HG02852 (cell line): ENCODE results near the gene OR2T29.
"Not testable (repeated sequence)": the region's sequence is repeated elsewhere in the genome, so short reads cannot be mapped to it uniquely, and the experiment has no call there.

ENCODE experiments used
- ATAC-seq: cut with Tn5 transposase; IDR thresholded peaks from one replicate; pipeline ENCODE4 v1.9.1; 2021; ENCODE audit warnings: mild to moderate bottlenecking, moderate library complexity; ENCODE audit not compliant: unreplicated experiment

OR2T29 gene

GRCh38 chr1:248562672-248563071 lies at the start of gene OR2T29:
OR2T29 (minus strand) TSS chr1:248562772; CDS start chr1:248559491, 3,281 bp downstream.
- not testable (repeated sequence) for ATAC-seq

GRCh38 chr1:248611883-248612414 lies 49.4 kb upstream of the OR2T29 start:
- ATAC-seq: no peak

GRCh38 chr1:248610301-248610700 lies 47.7 kb upstream of the OR2T29 start:
- no peak for ATAC-seq

- ATAC-seq: no peak
Observed at GRCh38 chr1:248599396-248599795, 36.8 kb upstream of the OR2T29 start.

GRCh38 chr1:248597589-248597988 lies 35.0 kb upstream of the OR2T29 start, which contains the start of gene OR2T10:
OR2T10 (minus strand) TSS chr1:248597700; CDS start chr1:248593768, 3,932 bp downstream.
- ATAC-seq: no peak

GRCh38 chr1:248596615-248597014 lies 34.0 kb upstream of the OR2T29 start:
- ATAC-seq: no peak

GRCh38 chr1:248593226-248593625 lies 30.7 kb upstream of the OR2T29 start:
- ATAC-seq: no peak

GRCh38 chr1:248592655-248593054 lies 30.1 kb upstream of the OR2T29 start:
- ATAC-seq: no peak

- ATAC-seq: no peak
Observed at GRCh38 chr1:248590055-248590454, 27.5 kb upstream of the OR2T29 start.

- no peak for ATAC-seq
Observed at GRCh38 chr1:248589334-248589733, 26.8 kb upstream of the OR2T29 start.

GRCh38 chr1:248585266-248585665 lies 22.7 kb upstream of the OR2T29 start:
- ATAC-seq: no peak

GRCh38 chr1:248576260-248576980 lies 13.8 kb upstream of the OR2T29 start:
- ATAC-seq: no peak

- ATAC-seq: not testable (repeated sequence)
Observed at GRCh38 chr1:248574657-248575056, 12.1 kb upstream of the OR2T29 start, which contains the start of gene OR2T34. OR2T34 (minus strand) TSS chr1:248574757; CDS start chr1:248574757, 0 bp downstream.

GRCh38 chr1:248573856-248574255 lies 11.3 kb upstream of the OR2T29 start:
- not testable (repeated sequence) for ATAC-seq

- peak; percentile 96 for ATAC-seq
Observed at GRCh38 chr1:248572049-248572448, 9.5 kb upstream of the OR2T29 start.

- ATAC-seq: not testable (repeated sequence)
Observed at GRCh38 chr1:248570811-248571210, 8.2 kb upstream of the OR2T29 start.

- ATAC-seq: not testable (repeated sequence)
Observed at GRCh38 chr1:248569049-248569448, 6.5 kb upstream of the OR2T29 start.

- ATAC-seq: peak; percentile 80
Observed at GRCh38 chr1:248565530-248566373, 3.2 kb upstream of the OR2T29 start.

- ATAC-seq: not testable (repeated sequence)
Observed at GRCh38 chr1:248551027-248551426, 11.5 kb downstream of the OR2T29 start.

- ATAC-seq: not testable (repeated sequence)
Observed at GRCh38 chr1:248547383-248547782, 15.2 kb downstream of the OR2T29 start.

GRCh38 chr1:248537449-248537848 lies 25.1 kb downstream of the OR2T29 start:
- ATAC-seq: not testable (repeated sequence)
